Smooth muscle cell (in vitro differentiated cells): Measurements from ENCODE around the gene SPACA6. TPM values are rescaled to one million over a fixed set of nuclear protein-coding genes. Genes with fewer than 3 reads are reported as not detected.

ENCODE experiments used
- DNase-seq: peaks from one replicate; lab custom pipeline; 2025; ENCODE audit not compliant: unreplicated experiment; lab: John Stamatoyannopoulos, UW
- H2AFZ ChIP-seq: fragments of 200-600 bp; sonication (generic); 2 replicates; pipeline ENCODE4 v1.6.0; 2016; ENCODE audit warnings: antibody characterized with exemption, low read depth, mild to moderate bottlenecking
- H3F3A ChIP-seq: fragments of 200-600 bp; sonication (generic); 2 replicates; pipeline ENCODE4 v1.6.0; 2017; ENCODE audit warnings: antibody characterized with exemption, low read depth
- H3K27ac ChIP-seq: fragments of 200-600 bp; sonication (generic); 2 replicates; pipeline ENCODE4 v1.5.1; 2016; ENCODE audit warnings: low read depth, mild to moderate bottlenecking
- H3K27me3 ChIP-seq: fragments of 200-600 bp; sonication (generic); 2 replicates; pipeline ENCODE4 v1.6.1; 2016; ENCODE audit warnings: low read depth, mild to moderate bottlenecking
- H3K36me3 ChIP-seq: fragments of 200-600 bp; sonication (generic); 2 replicates; pipeline ENCODE4 v1.5.1; 2016; ENCODE audit warnings: low read depth
- H3K4me1 ChIP-seq: fragments of 200-600 bp; sonication (generic); 2 replicates; pipeline ENCODE4 v1.5.1; 2016; ENCODE audit warnings: low read depth
- H3K4me2 ChIP-seq: fragments of 200-600 bp; sonication (generic); 2 replicates; pipeline ENCODE4 v1.6.0; 2016; ENCODE audit warnings: mild to moderate bottlenecking
- H3K4me3 ChIP-seq: fragments of 200-600 bp; sonication (generic); 2 replicates; pipeline ENCODE4 v1.5.1; 2016; ENCODE audit warnings: mild to moderate bottlenecking
- H3K79me2 ChIP-seq: fragments of 200-600 bp; sonication (generic); 2 replicates; pipeline ENCODE4 v1.6.0; 2016; ENCODE audit warnings: low read depth, mild to moderate bottlenecking
- H3K9ac ChIP-seq: fragments of 200-600 bp; sonication (generic); 2 replicates; pipeline ENCODE4 v1.6.0; 2016; ENCODE audit warnings: low read depth
- H3K9me3 ChIP-seq: fragments of 200-600 bp; sonication (generic); replicated peaks from 2 replicates; pipeline ENCODE4 v1.5.1; 2016; ENCODE audit warnings: low read depth
- H4K20me1 ChIP-seq: fragments of 200-600 bp; sonication (generic); 2 replicates; pipeline ENCODE4 v1.6.0; 2016; ENCODE audit warnings: low read depth
- CTCF ChIP-seq: fragments of 200-600 bp; sonication (generic); IDR thresholded peaks from 2 replicates; pipeline ENCODE4 v1.5.1; 2017; ENCODE audit warnings: borderline replicate concordance, mild to moderate bottlenecking, antibody characterized with exemption; ENCODE audit not compliant: insufficient read depth, poor library complexity, severe bottlenecking
- WGBS: methylation state at CpG from one replicate; pipeline ENCODE4 v1.1.7; 2016; ENCODE audit warnings: low lambda C conversion rate; 5-methylcytosine and 5-hydroxymethylcytosine counted together
- polyA plus RNA-seq: library from polyadenylated mRNA; unstranded; fragments of >200 nt; fragmentation: Nextera tagmentation; extraction: Ambion mirVana; gene quantifications from 2 replicates; pipeline ENCODE4 v1.2.1, GENCODE V29; 2016
- total RNA-seq: library from RNA; depleted of rRNA; stranded (reverse); fragments of >200 nt; gene quantifications from 2 replicates; pipeline ENCODE4 v1.2.3, GENCODE V29; 2014

The SPACA6 gene
- total and polyA plus RNA-seq, 2 experiments from 2014 or later: 3.0 to 4.1 TPM

GRCh38 chr19:51701468-51702100 lies 8.5 kb downstream of the SPACA6 start:
- Histone ChIP-seq H3K4me1 (no peaks in the 10 kb centered on the region), H3K4me3 (no peak overlapping the region), H3K27ac (peak overlapping the region; percentile 14), H4K20me1 (peaks cover 76% of the 10 kb centered on the region), H3K9ac (no peak overlapping the region), H3F3A (peaks cover 41% of the 10 kb centered on the region), H3K79me2 (peaks cover 21% of the 10 kb centered on the region), H3K9me3 (no peaks in the 10 kb centered on the region), H3K36me3 (no peaks in the 10 kb centered on the region), H3K27me3 (no peaks in the 10 kb centered on the region), H2AFZ (no peak overlapping the region), H3K4me2 (no peak overlapping the region)
- 77% methylated on average over 12 of the region's 12 CpGs for WGBS
- DNase-seq: no peak
- no peak for TF ChIP-seq CTCF

GRCh38 chr19:51702103-51702824 lies 9.1 kb downstream of the SPACA6 start:
- DNase-seq: peak; percentile 18
- H3K9ac ChIP-seq: no peak overlapping the region
- H3K4me3 ChIP-seq: no peak overlapping the region
- H3K9me3 ChIP-seq: no peaks in the 10 kb centered on the region
- peaks cover 42% of the 10 kb centered on the region for H3F3A ChIP-seq
- H3K4me2 ChIP-seq: peak overlapping the region; percentile 81
- no peaks in the 10 kb centered on the region for H3K4me1 ChIP-seq
- WGBS: 38% methylated on average over 27 of the region's 27 CpGs
- peaks cover 69% of the 10 kb centered on the region for H4K20me1 ChIP-seq
- H3K79me2 ChIP-seq: peaks cover 15% of the 10 kb centered on the region
- H2AFZ ChIP-seq: no peak overlapping the region
- no peak for TF ChIP-seq CTCF
- no peaks in the 10 kb centered on the region for H3K36me3 ChIP-seq
- H3K27me3 ChIP-seq: no peaks in the 10 kb centered on the region
- peak overlapping the region; percentile 72 for H3K27ac ChIP-seq

GRCh38 chr19:51702825-51703574 lies 9.9 kb downstream of the SPACA6 start:
- 33% methylated on average over 46 of the region's 46 CpGs for WGBS
- Histone ChIP-seq H4K20me1 (peaks cover 62% of the 10 kb centered on the region), H3K9ac (no peak overlapping the region), H2AFZ (no peak overlapping the region), H3K4me1 (no peaks in the 10 kb centered on the region), H3K27me3 (no peaks in the 10 kb centered on the region), H3K27ac (peak overlapping the region; percentile 72), H3K9me3 (no peaks in the 10 kb centered on the region), H3F3A (peaks cover 46% of the 10 kb centered on the region), H3K4me2 (peak overlapping the region; percentile 81), H3K4me3 (peak overlapping the region; percentile 49), H3K79me2 (peaks cover 8% of the 10 kb centered on the region), H3K36me3 (no peaks in the 10 kb centered on the region)
- DNase-seq: no peak
- no peak for TF ChIP-seq CTCF
